NT2/D1 (cell line): ENCODE measurements around the gene TEX11.

ENCODE experiments used
- DNase-seq: peaks from one replicate; pipeline ENCODE4 v3.0.0-alpha.2; 2011; ENCODE audit warnings: low read depth, low spot score
- H3K27me3 ChIP-seq: 2 replicates; pipeline ENCODE4 v1.6.0; 2011; ENCODE audit warnings: mild to moderate bottlenecking; ENCODE audit not compliant: insufficient read length, insufficient read depth
- H3K36me3 ChIP-seq: 2 replicates; pipeline ENCODE4 v1.6.1; 2011; ENCODE audit warnings: mild to moderate bottlenecking, low read length, mixed read lengths; ENCODE audit not compliant: insufficient read depth, insufficient read length
- H3K4me1 ChIP-seq: 2 replicates; pipeline ENCODE4 v1.5.1; 2011; ENCODE audit not compliant: insufficient read depth, insufficient read length
- H3K4me3 ChIP-seq: 2 replicates; pipeline ENCODE4 v1.5.1; 2011; ENCODE audit warnings: low read depth; ENCODE audit not compliant: insufficient read length
- H3K9ac ChIP-seq: 2 replicates; pipeline ENCODE4 v1.6.0; 2011; ENCODE audit warnings: low read depth; ENCODE audit not compliant: insufficient read length
- H3K9me3 ChIP-seq: 2 replicates; pipeline ENCODE4 v1.5.1; 2011; ENCODE audit warnings: mild to moderate bottlenecking, low read length; ENCODE audit not compliant: insufficient read depth
- SUZ12 ChIP-seq: IDR thresholded peaks from 2 replicates; pipeline ENCODE4 v1.6.1; 2011; ENCODE audit not compliant: insufficient read length, insufficient read depth; ENCODE audit errors: extremely low read depth
- YY1 ChIP-seq: IDR thresholded peaks from 2 replicates; pipeline ENCODE4 v1.6.1; 2011; ENCODE audit not compliant: insufficient read length, insufficient read depth
- ZNF274 ChIP-seq: IDR thresholded peaks from 2 replicates; pipeline ENCODE4 v1.6.1; 2011; ENCODE audit warnings: mild to moderate bottlenecking, low read depth, low read length

The TEX11 gene

GRCh38 chrX:70479247-70479921 lies 429.1 kb downstream of the TEX11 start:
- no peak overlapping the region for H3K4me3 ChIP-seq
- H3K9me3 ChIP-seq = no peaks in the 10 kb centered on the region
- TF ChIP-seq ZNF274 (no peak), SUZ12 (no peak), YY1 (no peak)
- H3K9ac ChIP-seq = no peak overlapping the region
- peaks cover 13% of the 10 kb centered on the region for H3K4me1 ChIP-seq
- peaks cover 27% of the 10 kb centered on the region for H3K36me3 ChIP-seq
- no peak for DNase-seq
- H3K27me3 ChIP-seq = no peaks in the 10 kb centered on the region
